Neural cell (in vitro differentiated cells): ENCODE measurements around the gene FBXO34.

ENCODE experiments used
- CTCF ChIP-seq: fragments of 450-650 bp; IDR thresholded peaks from 2 replicates; pipeline ENCODE4 v1.5.1; 2014; ENCODE audit warnings: antibody characterized with exemption, mild to moderate bottlenecking, moderate library complexity; ENCODE audit not compliant: poor library complexity, severe bottlenecking
- EP300 ChIP-seq: fragments of 450-650 bp; conservative IDR thresholded peaks from 2 replicates; pipeline ENCODE4 v1.6.1; 2014; ENCODE audit warnings: antibody characterized with exemption, mild to moderate bottlenecking, moderate library complexity; ENCODE audit not compliant: poor library complexity, severe bottlenecking
- POLR2AphosphoS5 ChIP-seq: IDR thresholded peaks from 2 replicates; pipeline ENCODE4 v1.6.1; 2012

- TF ChIP-seq CTCF (no peak), POLR2AphosphoS5 (no peak), EP300 (no peak)
Measured at GRCh38 chr14:55355922-55356321, 84.7 kb downstream of the FBXO34 start.
